Natural killer cell treated with Interleukin-12 subunit alpha and Interleukin-12 subunit beta and Interleukin-15 and Interleukin-18, amount 100 ng/mL, for 72 hours (primary cell): ENCODE results near the gene CLASRP. TPM values are rescaled to one million over a fixed set of nuclear protein-coding genes. Genes with fewer than 3 reads are reported as not detected.
A peak's percentile ranks its signal among the peaks of the same experiment; 100 is the strongest.
"Not testable (repeated sequence)": the region's sequence is repeated elsewhere in the genome, so short reads cannot be mapped to it uniquely, and the experiment has no call there.

Experiments used
- ATAC-seq, 2 donors: fragments of 150-1000 bp; cut with Tn5 transposase in 1 of 2; sonication (Bioruptor Pico), chemical (Tn5 transposase) in 1 of 2; 2 replicates each; pipeline ENCODE4 v1.10.0; 2021
- DNase-seq: peaks from one replicate; pipeline ENCODE4 v3.0.0; 2022; ENCODE audit warnings: low spot score
- H3K27ac Mint-ChIP-seq, 2 donors: 1 replicate in 1 of 2; 2 replicates in 1 of 2; pipeline ENCODE4 v1.8.0; 2022; ENCODE audit warnings: mixed read lengths in 2 of 2, mild to moderate bottlenecking in 1 of 2, moderate library complexity in 1 of 2
- H3K27me3 Mint-ChIP-seq, 2 donors: 1 replicate in 1 of 2; 2 replicates in 1 of 2; pipeline ENCODE4 v1.8.0; 2022; ENCODE audit warnings: mixed read lengths in 2 of 2
- H3K36me3 Mint-ChIP-seq: one replicate; pipeline ENCODE4 v1.8.0; 2022; ENCODE audit warnings: mixed read lengths
- H3K4me1 Mint-ChIP-seq, 2 donors: 1 replicate in 1 of 2; 2 replicates in 1 of 2; pipeline ENCODE4 v1.8.0; 2022; ENCODE audit warnings: low read depth in 2 of 2, mixed read lengths in 2 of 2, mild to moderate bottlenecking in 1 of 2
- H3K4me3 Mint-ChIP-seq: one replicate; pipeline ENCODE4 v1.8.0; 2022; ENCODE audit warnings: mixed read lengths
- H3K9me3 Mint-ChIP-seq: 2 replicates; pipeline ENCODE4 v1.8.0; 2022; ENCODE audit warnings: mixed read lengths
- total RNA-seq, 2 donors: library from RNA; stranded (reverse); gene quantifications; one replicate each; pipeline ENCODE4 v1.2.3, GENCODE V29; 2022

CLASRP gene
- total RNA-seq: 100 to 1,000 TPM in 1 of 2 donors, 10 to 100 TPM in 1; 84.1 to 147 TPM

- ATAC-seq (peak; percentile 98 to 99), DNase-seq (peak; percentile 93)
- Mint-ChIP-seq H3K27me3 (no peaks in the 10 kb centered on the region), H3K27ac (peak within 1 kb of the TSS; percentile 89 to 96), H3K36me3 (peaks cover 18% of the 10 kb centered on the region), H3K4me1 (peaks cover 26 to 33% of the 10 kb centered on the region in 2 donors), H3K4me3 (peak within 1 kb of the TSS; percentile 99), H3K9me3 (no peaks in the 10 kb centered on the region)
Observed at GRCh38 chr19:45038931-45039893, at the start of gene CLASRP. TSS of gene CLASRP (plus strand) at chr19:45039045. CDS start at chr19:45040213, 1,168 bp downstream.

GRCh38 chr19:44990459-44990858, 48.4 kb upstream of the CLASRP start:
- ATAC-seq (no peak), DNase-seq (no peak)
- Mint-ChIP-seq H3K36me3 (no peaks in the 10 kb centered on the region), H3K4me1 (peaks cover 0 to 13% of the 10 kb centered on the region in 2 donors), H3K9me3 (no peaks in the 10 kb centered on the region), H3K27ac (no peak overlapping the region), H3K4me3 (no peak overlapping the region), H3K27me3 (no peaks in the 10 kb centered on the region)

GRCh38 chr19:44990966-44991365, 47.9 kb upstream of the CLASRP start:
- DNase-seq: no peak
- no peaks in the 10 kb centered on the region for H3K27me3 Mint-ChIP-seq
- H3K4me1 Mint-ChIP-seq: peaks cover 0 to 10% of the 10 kb centered on the region in 2 donors
- no peak overlapping the region for H3K4me3 Mint-ChIP-seq
- H3K36me3 Mint-ChIP-seq: no peaks in the 10 kb centered on the region
- no peak overlapping the region for H3K27ac Mint-ChIP-seq
- no peak for ATAC-seq
- no peaks in the 10 kb centered on the region for H3K9me3 Mint-ChIP-seq

GRCh38 chr19:44992336-44993163, 46.3 kb upstream of the CLASRP start:
- DNase-seq (no peak), ATAC-seq (no peak)
- H3K36me3 Mint-ChIP-seq: no peaks in the 10 kb centered on the region
- H3K27me3 Mint-ChIP-seq: no peaks in the 10 kb centered on the region
- no peaks in the 10 kb centered on the region for H3K9me3 Mint-ChIP-seq
- no peak overlapping the region for H3K27ac Mint-ChIP-seq
- no peak overlapping the region for H3K4me3 Mint-ChIP-seq
- H3K4me1 Mint-ChIP-seq: peaks cover 0 to 7% of the 10 kb centered on the region in 2 donors

- Mint-ChIP-seq H3K27ac (no peak overlapping the region), H3K4me1 (peaks cover 0 to 7% of the 10 kb centered on the region in 2 donors), H3K36me3 (no peaks in the 10 kb centered on the region), H3K9me3 (no peaks in the 10 kb centered on the region), H3K27me3 (no peaks in the 10 kb centered on the region), H3K4me3 (no peak overlapping the region)
- ATAC-seq: no peak
- peak; percentile 37 for DNase-seq
Observed at GRCh38 chr19:44993526-44993925, 45.3 kb upstream of the CLASRP start.

- Mint-ChIP-seq H3K9me3 (no peaks in the 10 kb centered on the region), H3K4me3 (no peak overlapping the region), H3K27me3 (no peaks in the 10 kb centered on the region), H3K27ac (no peak overlapping the region), H3K4me1 (peaks cover 0 to 7% of the 10 kb centered on the region in 2 donors), H3K36me3 (no peaks in the 10 kb centered on the region)
- ATAC-seq (no peak), DNase-seq (peak; percentile 22)
Observed at GRCh38 chr19:44993926-44994537, 44.8 kb upstream of the CLASRP start.

GRCh38 chr19:44998025-44998424, 40.8 kb upstream of the CLASRP start:
- no peak for ATAC-seq
- Mint-ChIP-seq H3K4me1 (peaks cover 15% of the 10 kb centered on the region in 2 donors), H3K36me3 (no peaks in the 10 kb centered on the region), H3K27ac (no peak overlapping the region), H3K27me3 (no peaks in the 10 kb centered on the region), H3K4me3 (no peak overlapping the region), H3K9me3 (no peaks in the 10 kb centered on the region)
- peak; percentile 39 for DNase-seq

GRCh38 chr19:44999131-44999925, 39.5 kb upstream of the CLASRP start:
- H3K4me3 Mint-ChIP-seq: peak overlapping the region; percentile 53

GRCh38 chr19:45000665-45001064, 38.2 kb upstream of the CLASRP start:
- H3K4me1 Mint-ChIP-seq: peaks cover 11 to 15% of the 10 kb centered on the region in 2 donors
- ATAC-seq, H3K36me3 Mint-ChIP-seq, H3K27me3 Mint-ChIP-seq, H3K9me3 Mint-ChIP-seq: not testable (repeated sequence)
- DNase-seq: peak; percentile 15
- peak overlapping the region; percentile 45 for H3K4me3 Mint-ChIP-seq
- H3K27ac Mint-ChIP-seq: peak overlapping the region; percentile 78 to 87

More at GRCh38 chr19:44999131-44999925, 39.5 kb upstream of the CLASRP start:
- peaks cover 15% of the 10 kb centered on the region in 2 donors for H3K4me1 Mint-ChIP-seq
- H3K36me3 Mint-ChIP-seq, H3K9me3 Mint-ChIP-seq, ATAC-seq, H3K27me3 Mint-ChIP-seq: not testable (repeated sequence)
- peak; percentile 42 for DNase-seq
- peak overlapping the region; percentile 78 to 87 for H3K27ac Mint-ChIP-seq

GRCh38 chr19:45001087-45001739, 37.6 kb upstream of the CLASRP start, which contains the start of gene RELB:
TSS of gene RELB (plus strand) at chr19:45001464. CDS start at chr19:45001580, 116 bp downstream.
- DNase-seq: peak; percentile 96
- no peaks in the 10 kb centered on the region for H3K27me3 Mint-ChIP-seq
- peak; percentile 83 to 87 for ATAC-seq
- H3K9me3 Mint-ChIP-seq: no peaks in the 10 kb centered on the region
- peaks cover 16 to 20% of the 10 kb centered on the region in 2 donors for H3K4me1 Mint-ChIP-seq
- H3K27ac Mint-ChIP-seq: peak within 1 kb of the TSS; percentile 87 to 89
- no peaks in the 10 kb centered on the region for H3K36me3 Mint-ChIP-seq
- H3K4me3 Mint-ChIP-seq: peak within 1 kb of the TSS; percentile 89

- Mint-ChIP-seq H3K27me3 (no peaks in the 10 kb centered on the region), H3K4me3 (no peak overlapping the region), H3K27ac (no peak overlapping the region), H3K4me1 (peaks cover 22 to 27% of the 10 kb centered on the region in 2 donors), H3K36me3 (peaks cover 5% of the 10 kb centered on the region), H3K9me3 (no peaks in the 10 kb centered on the region)
- ATAC-seq: no peak
- DNase-seq: no peak
Observed at GRCh38 chr19:45003485-45003884, 35.4 kb upstream of the CLASRP start.

- Mint-ChIP-seq H3K4me3 (peak overlapping the region; percentile 24), H3K9me3 (no peaks in the 10 kb centered on the region), H3K27ac (peak overlapping the region; percentile 84 to 96), H3K36me3 (peaks cover 5% of the 10 kb centered on the region), H3K4me1 (peaks cover 20 to 21% of the 10 kb centered on the region in 2 donors), H3K27me3 (no peaks in the 10 kb centered on the region)
- ATAC-seq: no peak
- no peak for DNase-seq
Observed at GRCh38 chr19:45005787-45006186, 33.1 kb upstream of the CLASRP start.
